ENCODE data around the gene ZIC1. TPM values are rescaled to one million over a fixed set of nuclear protein-coding genes. Genes with fewer than 3 reads are reported as not detected.

The ZIC1 gene
- total RNA-seq, 1 donor from 2014 or later = 31.7 TPM

Other genes starting within 250 kb of the ZIC1 start
- 0.75 and 1.0 TPM in 2 replicates for gene ZIC4, start 2.8 kb upstream of the ZIC1 start, total RNA-seq

Measured in myocyte (in vitro differentiated cells).